Activated T-cell treated with anti-CD3 and anti-CD28 coated beads for 48 hours (primary cell): ENCODE measurements around the gene TEAD4.

Experiments used
- DNase-seq: peaks from one replicate; pipeline ENCODE4 v3.0.0-alpha.2; 2020; ENCODE audit warnings: low read depth

The TEAD4 gene

GRCh38 chr12:3083241-3083920 is 124.2 kb downstream of the TEAD4 start:
- no peak for DNase-seq

- DNase-seq, result no peak
Observed at GRCh38 chr12:3083921-3084347, 124.7 kb downstream of the TEAD4 start.

GRCh38 chr12:3084742-3085141 is 125.5 kb downstream of the TEAD4 start:
- no peak for DNase-seq

- DNase-seq, result no peak
Observed at GRCh38 chr12:3085341-3086139, 126.3 kb downstream of the TEAD4 start.

GRCh38 chr12:3086211-3086610 is 127.0 kb downstream of the TEAD4 start:
- DNase-seq, result no peak

GRCh38 chr12:3086729-3087323 is 127.6 kb downstream of the TEAD4 start:
- DNase-seq, result no peak

GRCh38 chr12:3087758-3088650 is 128.8 kb downstream of the TEAD4 start:
- DNase-seq, result no peak

GRCh38 chr12:3089588-3089987 is 130.4 kb downstream of the TEAD4 start:
- no peak for DNase-seq
